WTC11 (cell line): Measurements from ENCODE around the gene SPATA32. TPM values are rescaled to one million over a fixed set of nuclear protein-coding genes. Genes with fewer than 3 reads are reported as not detected.

Source experiments
- ATAC-seq: fragments of 200-7000 bp; cut with Tn5 transposase; 2 replicates; pipeline ENCODE4 v1.10.0; 2021; ENCODE audit warnings: mild to moderate bottlenecking, moderate library complexity
- CTCF ChIA-PET: fragments of 300-600 bp; sonication (Branson Sonifier 250); formaldehyde crosslinking; loops from one replicate; lab custom pipeline; 2021; ENCODE audit warnings: antibody characterized with exemption; lab: Charles Lee
- POLR2A ChIA-PET: fragments of 350-600 bp; sonication (Branson Sonifier 250); formaldehyde crosslinking; loops from one replicate; lab custom pipeline; 2021; ENCODE audit warnings: antibody characterized with exemption; lab: Charles Lee
- DNase-seq: peaks from one replicate; pipeline ENCODE4 v3.0.0; 2021; ENCODE audit warnings: low spot score
- H3K27ac Mint-ChIP-seq: 2 replicates; pipeline ENCODE4 v1.8.0; 2021; ENCODE audit warnings: mixed read lengths
- H3K27me3 Mint-ChIP-seq: 2 replicates; pipeline ENCODE4 v1.8.0; 2021; ENCODE audit warnings: low read depth, mild to moderate bottlenecking, moderate library complexity, mixed read lengths
- H3K36me3 Mint-ChIP-seq: 2 replicates; pipeline ENCODE4 v1.8.0; 2021; ENCODE audit warnings: mixed read lengths
- H3K4me1 Mint-ChIP-seq: 2 replicates; pipeline ENCODE4 v1.8.0; 2022; ENCODE audit warnings: mixed read lengths
- H3K4me3 Mint-ChIP-seq: 2 replicates; pipeline ENCODE4 v1.8.0; 2021; ENCODE audit warnings: mild to moderate bottlenecking, moderate library complexity, mixed read lengths
- H3K9me3 Mint-ChIP-seq: 2 replicates; pipeline ENCODE4 v1.8.0; 2021; ENCODE audit warnings: mixed read lengths
- CTCF ChIP-seq: fragments of 200-600 bp; IDR thresholded peaks from 2 replicates; pipeline ENCODE4 v1.8.0; 2022; ENCODE audit warnings: antibody characterized with exemption
- GTF2I ChIP-seq: fragments of 250-450 bp; sonication (Bioruptor Pico); conservative IDR thresholded peaks from 2 replicates; pipeline ENCODE4 v1.4.0; 2021; ENCODE audit warnings: mild to moderate bottlenecking
- JAZF1 ChIP-seq: fragments of 250-450 bp; sonication (Bioruptor Pico); IDR thresholded peaks from 2 replicates; pipeline ENCODE4 v1.9.0; 2021; ENCODE audit warnings: moderate library complexity, mild to moderate bottlenecking, inconsistent platforms
- KAT7 ChIP-seq: sonication (generic); formaldehyde crosslinking; IDR thresholded peaks from 2 replicates; pipeline ENCODE4 v1.8.1; 2023; ENCODE audit warnings: missing genetic modification reagents, mild to moderate bottlenecking, borderline replicate concordance
- TP53 ChIP-seq: sonication (generic); formaldehyde crosslinking; IDR thresholded peaks from 2 replicates; pipeline ENCODE4 v1.8.1; 2023; ENCODE audit warnings: mild to moderate bottlenecking, missing genetic modification reagents
- ZBTB21 ChIP-seq: sonication (generic); formaldehyde crosslinking; IDR thresholded peaks from 2 replicates; pipeline ENCODE4 v1.8.1; 2023; ENCODE audit warnings: mild to moderate bottlenecking, missing genetic modification reagents, borderline replicate concordance
- ZNF263 ChIP-seq: sonication (generic); formaldehyde crosslinking; IDR thresholded peaks from 2 replicates; pipeline ENCODE4 v1.8.1; 2022; ENCODE audit warnings: low read depth, mild to moderate bottlenecking, moderate library complexity, missing genetic modification reagents
- ZNF317 ChIP-seq: sonication (generic); formaldehyde crosslinking; IDR thresholded peaks from 2 replicates; pipeline ENCODE4 v1.8.1; 2023; ENCODE audit warnings: low read depth, mild to moderate bottlenecking, moderate library complexity, missing genetic modification reagents, borderline replicate concordance
- ZNF423 ChIP-seq: fragments of 250-450 bp; sonication (Bioruptor Pico); IDR thresholded peaks from 2 replicates; pipeline ENCODE4 v2.1.2; 2022; ENCODE audit warnings: mild to moderate bottlenecking, moderate library complexity
- ZNF425 ChIP-seq: fragments of 250-450 bp; sonication (Bioruptor Pico); conservative IDR thresholded peaks from 2 replicates; pipeline ENCODE4 v1.9.0; 2021; ENCODE audit warnings: mild to moderate bottlenecking
- total RNA-seq: library from RNA; stranded (reverse); gene quantifications from 3 replicates; pipeline ENCODE4 v1.2.3, GENCODE V29; 2021
- TF ChIP-seq, protein P1 (sequence below): sonication (generic); formaldehyde crosslinking; IDR thresholded peaks from 2 replicates; pipeline ENCODE4 v1.8.1; 2023; ENCODE audit warnings: mild to moderate bottlenecking, moderate library complexity, missing genetic modification reagents
- TF ChIP-seq, protein P2 (sequence below): sonication (generic); formaldehyde crosslinking; IDR thresholded peaks from 2 replicates; pipeline ENCODE4 v1.8.0; 2022; ENCODE audit warnings: mild to moderate bottlenecking, missing genetic modification reagents
- TF ChIP-seq, protein P3 (sequence below): sonication (generic); formaldehyde crosslinking; IDR thresholded peaks from 2 replicates; pipeline ENCODE4 v1.8.1; 2023; ENCODE audit warnings: mild to moderate bottlenecking, missing genetic modification reagents, borderline replicate concordance
- TF ChIP-seq, protein P4 (sequence below): fragments of 250-450 bp; sonication (Bioruptor Pico); IDR thresholded peaks from 2 replicates; pipeline ENCODE4 v2.1.2; 2022; ENCODE audit warnings: mild to moderate bottlenecking, moderate library complexity

The SPATA32 gene
- total RNA-seq, 1 experiment from 2014 or later, result 0.15 TPM

DNA sequence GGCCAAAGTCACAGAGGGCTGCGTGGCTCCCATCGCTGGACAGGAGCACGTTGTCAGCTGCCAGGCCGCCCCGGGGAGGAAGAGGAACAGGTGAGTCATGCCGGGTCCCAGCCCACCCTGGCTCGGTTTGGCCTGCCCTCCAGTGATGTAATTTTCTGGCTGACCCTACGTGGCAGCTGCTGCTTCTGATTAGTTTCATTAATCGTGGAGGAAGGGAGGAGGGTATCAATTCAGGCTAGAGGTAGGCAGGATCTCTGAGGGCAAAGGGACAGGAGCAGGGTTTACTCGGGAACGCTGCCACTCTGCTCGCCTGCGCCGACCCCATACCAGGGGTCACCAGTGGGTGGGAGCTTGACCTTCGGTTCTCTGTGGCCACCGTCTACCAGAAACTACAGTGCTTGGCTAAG is 11.7 kb upstream of the SPATA32 start (continued):
- TF ChIP-seq ZNF425 (CRISPR knock-in tag) (no peak), GTF2I (CRISPR knock-in tag) (no peak), ZNF263 (CRISPR knock-in tag) (no peak)
- TF ChIP-seq, protein P1, sequence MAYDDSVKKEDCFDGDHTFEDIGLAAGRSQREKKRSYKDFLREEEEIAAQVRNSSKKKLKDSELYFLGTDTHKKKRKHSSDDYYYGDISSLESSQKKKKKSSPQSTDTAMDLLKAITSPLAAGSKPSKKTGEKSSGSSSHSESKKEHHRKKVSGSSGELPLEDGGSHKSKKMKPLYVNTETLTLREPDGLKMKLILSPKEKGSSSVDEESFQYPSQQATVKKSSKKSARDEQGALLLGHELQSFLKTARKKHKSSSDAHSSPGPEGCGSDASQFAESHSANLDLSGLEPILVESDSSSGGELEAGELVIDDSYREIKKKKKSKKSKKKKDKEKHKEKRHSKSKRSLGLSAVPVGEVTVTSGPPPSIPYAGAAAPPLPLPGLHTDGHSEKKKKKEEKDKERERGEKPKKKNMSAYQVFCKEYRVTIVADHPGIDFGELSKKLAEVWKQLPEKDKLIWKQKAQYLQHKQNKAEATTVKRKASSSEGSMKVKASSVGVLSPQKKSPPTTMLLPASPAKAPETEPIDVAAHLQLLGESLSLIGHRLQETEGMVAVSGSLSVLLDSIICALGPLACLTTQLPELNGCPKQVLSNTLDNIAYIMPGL (CRISPR knock-in tag), result no peak

DNA sequence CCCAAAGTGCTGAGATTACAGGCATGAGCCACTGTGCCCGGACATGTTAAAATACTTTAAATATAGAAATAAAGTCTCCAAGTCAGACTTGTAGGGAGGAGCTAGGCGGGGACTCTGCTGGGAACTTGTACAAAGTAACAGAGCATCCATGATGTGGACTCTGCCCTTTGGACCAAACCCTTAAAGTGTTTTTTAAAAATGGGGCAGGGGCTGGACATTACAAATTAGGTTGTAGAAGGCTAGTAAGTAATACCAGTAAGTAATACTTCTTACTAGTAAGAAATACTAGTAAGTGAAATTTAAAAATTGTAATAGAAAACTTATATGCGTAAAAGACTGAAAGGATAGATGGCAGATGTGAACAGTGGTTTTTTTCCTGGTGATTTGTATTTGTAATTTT is 9.7 kb upstream of the SPATA32 start:
- ChIA-PET POLR2A (no interaction called here), CTCF (interaction anchor here (0.6 to 4.8 kb wide), 28 partner anchors 8 to 136 kb away, joined by 3 to 32 read pairs (median 6); partner anchors contain the start of genes ACBD4, MAP3K14 and SPATA32)
- Mint-ChIP-seq H3K4me3 (no peak overlapping the region), H3K9me3 (no peaks in the 10 kb centered on the region), H3K27ac (no peak overlapping the region), H3K27me3 (no peaks in the 10 kb centered on the region), H3K36me3 (peaks cover 11% of the 10 kb centered on the region; the same call in 1 of the 2 replicates), H3K4me1 (peaks cover 8% of the 10 kb centered on the region)
- TF ChIP-seq, protein P2, sequence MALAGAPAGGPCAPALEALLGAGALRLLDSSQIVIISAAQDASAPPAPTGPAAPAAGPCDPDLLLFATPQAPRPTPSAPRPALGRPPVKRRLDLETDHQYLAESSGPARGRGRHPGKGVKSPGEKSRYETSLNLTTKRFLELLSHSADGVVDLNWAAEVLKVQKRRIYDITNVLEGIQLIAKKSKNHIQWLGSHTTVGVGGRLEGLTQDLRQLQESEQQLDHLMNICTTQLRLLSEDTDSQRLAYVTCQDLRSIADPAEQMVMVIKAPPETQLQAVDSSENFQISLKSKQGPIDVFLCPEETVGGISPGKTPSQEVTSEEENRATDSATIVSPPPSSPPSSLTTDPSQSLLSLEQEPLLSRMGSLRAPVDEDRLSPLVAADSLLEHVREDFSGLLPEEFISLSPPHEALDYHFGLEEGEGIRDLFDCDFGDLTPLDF (CRISPR knock-in tag), result no peak
- TF ChIP-seq ZNF317 (no peak), TP53 (CRISPR knock-in tag) (no peak), KAT7 (no peak), JAZF1 (CRISPR knock-in tag) (no peak), ZBTB21 (CRISPR knock-in tag) (no peak), ZNF423 (CRISPR knock-in tag) (no peak)
- TF ChIP-seq, protein P3, sequence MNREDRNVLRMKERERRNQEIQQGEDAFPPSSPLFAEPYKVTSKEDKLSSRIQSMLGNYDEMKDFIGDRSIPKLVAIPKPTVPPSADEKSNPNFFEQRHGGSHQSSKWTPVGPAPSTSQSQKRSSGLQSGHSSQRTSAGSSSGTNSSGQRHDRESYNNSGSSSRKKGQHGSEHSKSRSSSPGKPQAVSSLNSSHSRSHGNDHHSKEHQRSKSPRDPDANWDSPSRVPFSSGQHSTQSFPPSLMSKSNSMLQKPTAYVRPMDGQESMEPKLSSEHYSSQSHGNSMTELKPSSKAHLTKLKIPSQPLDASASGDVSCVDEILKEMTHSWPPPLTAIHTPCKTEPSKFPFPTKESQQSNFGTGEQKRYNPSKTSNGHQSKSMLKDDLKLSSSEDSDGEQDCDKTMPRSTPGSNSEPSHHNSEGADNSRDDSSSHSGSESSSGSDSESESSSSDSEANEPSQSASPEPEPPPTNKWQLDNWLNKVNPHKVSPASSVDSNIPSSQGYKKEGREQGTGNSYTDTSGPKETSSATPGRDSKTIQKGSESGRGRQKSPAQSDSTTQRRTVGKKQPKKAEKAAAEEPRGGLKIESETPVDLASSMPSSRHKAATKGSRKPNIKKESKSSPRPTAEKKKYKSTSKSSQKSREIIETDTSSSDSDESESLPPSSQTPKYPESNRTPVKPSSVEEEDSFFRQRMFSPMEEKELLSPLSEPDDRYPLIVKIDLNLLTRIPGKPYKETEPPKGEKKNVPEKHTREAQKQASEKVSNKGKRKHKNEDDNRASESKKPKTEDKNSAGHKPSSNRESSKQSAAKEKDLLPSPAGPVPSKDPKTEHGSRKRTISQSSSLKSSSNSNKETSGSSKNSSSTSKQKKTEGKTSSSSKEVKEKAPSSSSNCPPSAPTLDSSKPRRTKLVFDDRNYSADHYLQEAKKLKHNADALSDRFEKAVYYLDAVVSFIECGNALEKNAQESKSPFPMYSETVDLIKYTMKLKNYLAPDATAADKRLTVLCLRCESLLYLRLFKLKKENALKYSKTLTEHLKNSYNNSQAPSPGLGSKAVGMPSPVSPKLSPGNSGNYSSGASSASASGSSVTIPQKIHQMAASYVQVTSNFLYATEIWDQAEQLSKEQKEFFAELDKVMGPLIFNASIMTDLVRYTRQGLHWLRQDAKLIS, result no peak
- ATAC-seq (no peak), DNase-seq (no peak)

DNA sequence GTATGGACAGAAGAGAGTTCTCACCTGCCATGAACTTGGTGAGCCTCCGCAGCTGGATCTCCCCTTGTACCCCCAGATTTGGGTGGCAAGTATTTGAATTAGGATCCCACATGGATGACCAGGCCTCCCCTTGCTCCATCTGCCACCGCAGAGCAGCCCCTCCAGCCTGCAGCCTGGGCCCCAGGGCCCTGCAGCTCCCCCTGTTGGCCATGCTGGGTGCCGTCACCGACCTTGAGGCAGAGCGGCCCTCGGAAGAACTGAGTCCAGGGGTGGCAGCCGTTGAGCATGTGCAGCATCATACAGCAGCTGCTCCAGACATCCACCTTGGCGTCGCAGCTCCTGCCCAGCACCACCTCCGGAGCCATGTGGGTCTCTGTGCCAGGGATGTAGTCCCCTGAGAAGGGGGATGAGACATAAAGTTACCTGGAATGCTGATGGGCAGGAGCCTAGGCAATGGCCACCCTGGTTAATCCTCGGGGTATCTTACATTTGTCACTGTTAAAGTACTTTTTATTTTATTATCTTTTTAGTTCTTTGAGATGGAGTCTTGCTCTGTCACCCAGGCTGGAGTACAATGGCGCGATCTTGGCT is 9.0 kb upstream of the SPATA32 start:
- Mint-ChIP-seq H3K4me3 (no peak overlapping the region), H3K4me1 (peaks cover 8% of the 10 kb centered on the region)
- ChIA-PET CTCF (interaction anchor here (0.6 to 4.8 kb wide), 35 partner anchors 8 to 369 kb away, joined by 3 to 32 read pairs (median 5); partner anchors contain the start of genes MAP3K14 and SPATA32), POLR2A (interaction anchor here (0.6 kb wide), 1 partner anchor 68 kb away, joined by 3 read pairs; no protein-coding TSS in a partner anchor)
- peak; percentile 79 for TF ChIP-seq CTCF
- TF ChIP-seq, protein P4, sequence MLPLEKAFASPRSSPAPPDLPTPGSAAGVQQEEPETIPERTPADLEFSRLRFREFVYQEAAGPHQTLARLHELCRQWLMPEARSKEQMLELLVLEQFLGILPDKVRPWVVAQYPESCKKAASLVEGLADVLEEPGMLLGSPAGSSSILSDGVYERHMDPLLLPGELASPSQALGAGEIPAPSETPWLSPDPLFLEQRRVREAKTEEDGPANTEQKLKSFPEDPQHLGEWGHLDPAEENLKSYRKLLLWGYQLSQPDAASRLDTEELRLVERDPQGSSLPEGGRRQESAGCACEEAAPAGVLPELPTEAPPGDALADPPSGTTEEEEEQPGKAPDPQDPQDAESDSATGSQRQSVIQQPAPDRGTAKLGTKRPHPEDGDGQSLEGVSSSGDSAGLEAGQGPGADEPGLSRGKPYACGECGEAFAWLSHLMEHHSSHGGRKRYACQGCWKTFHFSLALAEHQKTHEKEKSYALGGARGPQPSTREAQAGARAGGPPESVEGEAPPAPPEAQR, result no peak
- TF ChIP-seq, all 79 proteins: peak for 1
- H3K9me3 Mint-ChIP-seq, result no peaks in the 10 kb centered on the region
- H3K36me3 Mint-ChIP-seq, result peaks cover 11% of the 10 kb centered on the region; the same call in 1 of the 2 replicates
- H3K27ac Mint-ChIP-seq, result no peak overlapping the region
- H3K27me3 Mint-ChIP-seq, result no peaks in the 10 kb centered on the region
- DNase-seq (peak; percentile 81), ATAC-seq (peak; percentile 94)
